Stimulated activated CD8-positive, alpha-beta memory T cell treated with anti-CD3 and anti-CD28 coated beads, Interleukin-7, amount 100 ng/mL, for 24 hours (primary cell): ENCODE measurements around the gene CDK18.

ENCODE experiments used
- DNase-seq: peaks from one replicate; pipeline ENCODE4 v3.0.0-alpha.2; 2020; ENCODE audit warnings: low read depth

Gene CDK18

DNA sequence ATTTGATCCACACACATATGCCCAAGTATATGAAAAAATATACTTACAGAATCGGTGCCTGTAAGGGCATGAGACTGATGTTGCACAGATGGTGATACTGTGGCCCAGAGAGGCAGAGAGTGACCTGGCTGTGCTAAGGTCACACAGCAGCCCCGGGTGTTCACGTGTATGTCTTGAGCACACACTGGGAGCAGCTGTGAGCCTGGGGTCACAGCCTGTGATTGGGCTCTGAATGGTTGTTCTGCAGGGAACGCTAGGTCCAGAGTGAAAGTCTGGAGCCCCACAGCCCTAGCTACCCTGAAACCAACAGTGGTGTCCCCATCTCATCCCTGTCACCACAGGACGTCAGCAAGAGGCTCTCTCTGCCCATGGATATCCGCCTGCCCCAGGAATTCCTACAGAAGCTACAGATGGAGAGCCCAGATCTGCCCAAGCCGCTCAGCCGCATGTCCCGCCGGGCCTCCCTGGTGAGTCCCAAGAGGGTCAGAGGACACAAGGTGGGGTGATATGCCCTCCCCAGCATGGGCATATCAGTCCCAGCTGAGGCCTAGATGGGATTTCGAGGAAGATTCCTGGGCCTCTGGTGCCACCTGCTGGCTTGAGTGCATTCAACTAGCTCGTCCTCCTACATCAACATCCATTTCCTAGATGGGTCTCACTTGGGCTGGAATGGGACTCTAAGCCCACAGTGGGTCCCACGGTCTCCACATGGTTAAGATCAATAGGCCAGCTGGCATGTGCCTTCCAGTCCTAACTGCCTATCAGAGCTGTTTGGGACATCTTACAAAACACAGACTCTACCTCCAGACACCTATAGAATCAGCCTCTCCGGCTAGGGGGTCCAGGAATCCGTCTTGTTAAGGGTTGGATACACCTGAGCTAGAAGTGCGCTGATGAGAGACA is 19.7 kb downstream of the CDK18 start:
- DNase-seq = peak; percentile 61

DNA sequence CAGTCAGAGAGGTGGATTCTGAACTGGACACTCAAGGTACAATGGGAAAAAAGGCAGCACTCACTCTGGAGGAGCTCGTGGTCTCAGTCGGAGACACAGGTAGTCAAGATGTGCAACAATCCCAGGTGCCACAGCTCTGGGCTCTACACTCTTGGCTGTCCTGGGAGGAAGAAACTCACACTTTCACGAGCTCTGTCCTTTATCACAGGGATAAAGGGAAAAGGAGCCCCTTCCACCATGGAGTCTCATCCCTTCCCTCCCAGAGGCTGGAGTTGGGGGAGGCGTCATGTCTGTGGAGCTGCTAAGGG is 20.3 kb downstream of the CDK18 start:
- DNase-seq = no peak

DNA sequence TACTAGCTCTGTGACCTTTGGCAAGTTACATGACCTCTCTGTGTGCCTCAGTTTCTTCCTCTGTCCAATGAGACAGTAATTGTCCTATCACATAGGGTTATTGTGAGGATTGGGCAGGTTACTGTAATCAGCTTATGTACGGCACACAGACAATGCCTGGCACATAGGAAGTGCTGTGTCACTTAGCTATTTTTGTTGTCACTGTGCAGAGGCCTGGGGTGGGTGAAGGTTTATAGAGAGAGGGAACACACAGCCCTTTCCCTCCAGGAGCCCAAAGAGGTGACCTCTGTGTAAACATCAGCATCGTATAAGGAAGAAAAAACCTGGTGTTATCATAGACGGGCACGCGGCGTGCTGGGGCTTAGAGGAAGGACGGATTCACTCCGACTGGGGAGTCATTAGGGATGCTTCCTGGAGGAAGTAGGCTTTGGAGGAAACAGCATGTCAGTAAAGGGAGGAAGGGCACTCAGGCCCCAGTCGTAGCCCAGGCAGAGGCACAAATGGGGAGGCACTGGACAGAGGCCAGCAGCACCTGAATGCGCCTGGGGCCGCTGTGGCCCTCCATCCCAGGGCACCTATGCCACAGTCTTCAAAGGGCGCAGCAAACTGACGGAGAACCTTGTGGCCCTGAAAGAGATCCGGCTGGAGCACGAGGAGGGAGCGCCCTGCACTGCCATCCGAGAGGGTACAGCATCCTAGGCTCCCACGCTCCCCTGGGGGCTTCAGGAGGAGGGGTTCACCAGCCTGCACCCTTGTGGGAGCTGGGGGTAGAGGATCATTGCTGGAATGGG is 21.2 kb downstream of the CDK18 start:
- DNase-seq = no peak

DNA sequence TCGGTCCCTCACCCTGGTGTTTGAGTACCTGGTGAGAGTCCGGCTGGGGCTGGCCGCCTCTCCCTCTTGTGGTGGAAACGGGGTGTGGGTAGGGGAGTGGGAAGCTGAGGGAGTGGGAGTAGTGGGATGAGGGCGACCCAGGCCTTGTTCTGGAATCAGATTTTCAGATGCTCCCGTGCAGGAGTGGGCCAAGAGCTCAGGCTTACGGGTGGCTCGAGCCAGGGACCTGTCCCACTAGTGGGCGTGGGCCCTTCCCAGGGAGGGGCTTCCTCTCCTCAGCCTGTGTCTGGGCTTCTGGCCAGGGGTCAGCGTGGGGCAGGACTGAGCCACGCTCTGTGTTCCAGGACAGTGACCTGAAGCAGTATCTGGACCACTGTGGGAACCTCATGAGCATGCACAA is 22.0 kb downstream of the CDK18 start:
- DNase-seq = no peak

DNA sequence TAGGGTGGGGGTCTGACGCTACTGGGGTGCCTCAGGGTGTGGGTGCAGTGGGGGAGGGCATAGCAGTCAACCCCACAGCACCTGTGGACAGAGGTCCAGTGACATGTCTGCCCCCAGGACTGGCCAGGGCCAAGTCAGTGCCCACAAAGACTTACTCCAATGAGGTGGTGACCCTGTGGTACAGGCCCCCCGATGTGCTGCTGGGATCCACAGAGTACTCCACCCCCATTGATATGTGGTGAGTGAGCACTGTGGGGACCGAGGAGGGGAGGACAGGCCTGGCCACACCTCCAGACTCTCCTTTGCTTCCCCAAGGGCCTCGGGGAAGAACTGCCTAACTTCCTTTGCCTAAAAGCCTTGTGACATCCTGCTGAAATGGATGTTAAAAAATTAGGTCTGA is 23.5 kb downstream of the CDK18 start:
- DNase-seq = no peak

DNA sequence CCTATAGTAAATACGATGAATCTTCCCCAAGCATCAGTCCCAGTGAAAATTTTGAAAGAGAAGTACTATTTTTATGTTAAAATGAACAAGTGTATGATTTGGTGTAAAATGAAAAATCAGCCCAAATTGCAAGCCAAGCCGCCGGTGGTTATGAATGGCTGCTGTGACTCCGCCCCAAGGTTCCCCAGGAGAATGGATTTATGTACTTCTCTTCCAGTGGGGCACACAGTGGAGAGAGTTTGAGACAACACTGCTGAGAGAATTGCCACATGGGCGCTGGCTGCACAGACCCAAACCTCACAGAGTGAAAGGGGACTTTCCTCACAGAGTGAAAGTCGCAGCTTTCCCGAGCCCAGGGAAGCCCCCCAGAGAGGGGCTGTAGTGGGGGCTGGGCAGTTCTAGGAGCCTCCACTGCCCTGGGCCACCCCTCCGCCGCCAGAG is 24.0 kb downstream of the CDK18 start:
- no peak for DNase-seq

DNA sequence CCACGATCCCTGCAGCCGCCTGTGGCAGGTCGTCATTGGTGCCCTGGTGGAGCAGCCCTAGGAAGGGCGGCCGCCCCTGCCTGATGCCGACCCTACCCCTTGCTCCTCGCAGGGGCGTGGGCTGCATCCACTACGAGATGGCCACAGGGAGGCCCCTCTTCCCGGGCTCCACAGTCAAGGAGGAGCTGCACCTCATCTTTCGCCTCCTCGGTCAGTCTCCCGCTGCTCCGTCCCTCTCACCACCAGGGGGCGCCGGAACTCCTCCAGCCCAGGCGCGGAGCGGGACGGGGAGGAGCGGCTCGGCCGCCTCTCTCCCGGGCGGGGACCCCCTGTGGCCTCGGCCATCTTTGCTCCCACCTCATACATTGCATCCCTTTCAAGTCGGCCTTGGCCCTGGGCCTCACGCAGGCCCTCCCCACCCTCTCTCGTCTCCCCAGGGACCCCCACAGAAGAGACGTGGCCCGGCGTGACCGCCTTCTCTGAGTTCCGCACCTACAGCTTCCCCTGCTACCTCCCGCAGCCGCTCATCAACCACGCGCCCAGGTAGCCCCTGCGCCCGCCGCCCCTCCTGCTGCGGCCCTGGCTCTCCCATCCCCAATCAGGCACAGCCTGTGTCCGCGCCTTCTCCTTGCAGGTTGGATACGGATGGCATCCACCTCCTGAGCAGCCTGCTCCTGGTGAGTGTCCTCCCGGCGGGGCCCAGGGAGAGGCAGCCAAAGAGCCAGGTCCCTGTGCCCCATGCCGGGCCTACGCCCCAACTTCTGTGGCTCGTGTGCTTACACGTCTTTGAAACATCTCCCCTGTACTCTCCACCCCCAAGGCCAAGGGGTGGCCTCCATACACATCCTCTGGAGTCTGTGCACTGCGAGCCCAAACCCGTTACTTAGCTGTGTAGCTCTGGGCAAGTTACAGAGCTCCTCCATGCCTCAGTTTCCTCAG is 24.7 kb downstream of the CDK18 start:
- DNase-seq = peak; percentile 83

DNA sequence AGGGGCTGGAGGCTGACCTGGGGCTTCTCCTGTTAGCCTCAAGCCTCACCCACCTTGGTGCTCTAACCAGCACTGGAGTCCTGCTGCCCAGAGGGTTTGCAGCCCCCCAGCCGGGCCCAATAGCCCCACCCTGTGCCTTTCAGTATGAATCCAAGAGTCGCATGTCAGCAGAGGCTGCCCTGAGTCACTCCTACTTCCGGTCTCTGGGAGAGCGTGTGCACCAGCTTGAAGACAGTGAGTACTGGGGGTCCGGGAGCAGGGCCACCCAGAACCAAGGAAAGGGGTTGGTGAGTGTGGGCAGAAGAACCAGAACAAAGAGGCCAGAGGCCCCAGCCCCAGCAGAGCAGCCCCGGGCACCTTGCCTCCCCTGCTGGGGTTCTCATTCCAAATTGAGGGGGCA is 25.6 kb downstream of the CDK18 start:
- DNase-seq = no peak

DNA sequence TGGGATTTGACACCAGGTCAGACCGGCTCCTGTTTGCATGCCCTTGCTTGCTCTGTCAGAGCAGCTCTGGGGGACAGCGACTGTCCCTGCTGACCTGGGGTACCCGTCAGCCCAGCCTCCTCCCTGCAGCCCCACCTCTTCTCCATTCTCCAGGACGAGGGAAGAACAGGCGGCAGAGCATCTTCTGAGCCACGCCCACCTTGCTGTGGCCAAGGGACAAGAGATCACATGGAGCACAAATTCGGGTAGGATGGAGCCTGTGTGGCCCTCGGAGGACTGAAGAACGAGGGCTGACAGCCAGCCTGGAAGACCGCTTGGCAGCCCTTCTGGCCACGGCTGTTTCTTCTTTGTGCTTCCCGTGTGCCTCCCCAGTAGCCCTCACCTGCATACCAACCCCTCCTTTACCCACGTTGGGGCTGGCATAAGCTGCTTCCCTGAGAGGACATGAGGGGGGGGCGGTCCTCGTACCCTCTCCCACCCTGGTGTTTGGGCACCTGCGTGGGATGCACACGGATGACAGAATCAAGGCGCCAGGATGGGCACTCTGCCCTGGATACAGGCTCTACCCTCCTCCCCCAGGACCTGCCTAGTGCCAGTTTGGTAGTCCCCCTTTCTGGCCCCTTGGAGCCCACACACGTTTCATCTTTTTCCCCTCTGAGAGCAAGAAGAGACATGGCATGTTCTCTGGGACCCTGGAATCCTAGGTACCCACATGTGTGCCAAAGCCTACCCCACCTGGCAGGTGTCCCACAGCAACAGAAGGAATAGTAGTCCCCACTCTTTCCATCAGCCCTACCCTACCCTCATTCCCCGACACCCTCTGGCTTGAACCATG is 26.9 kb downstream of the CDK18 start:
- no peak for DNase-seq

DNA sequence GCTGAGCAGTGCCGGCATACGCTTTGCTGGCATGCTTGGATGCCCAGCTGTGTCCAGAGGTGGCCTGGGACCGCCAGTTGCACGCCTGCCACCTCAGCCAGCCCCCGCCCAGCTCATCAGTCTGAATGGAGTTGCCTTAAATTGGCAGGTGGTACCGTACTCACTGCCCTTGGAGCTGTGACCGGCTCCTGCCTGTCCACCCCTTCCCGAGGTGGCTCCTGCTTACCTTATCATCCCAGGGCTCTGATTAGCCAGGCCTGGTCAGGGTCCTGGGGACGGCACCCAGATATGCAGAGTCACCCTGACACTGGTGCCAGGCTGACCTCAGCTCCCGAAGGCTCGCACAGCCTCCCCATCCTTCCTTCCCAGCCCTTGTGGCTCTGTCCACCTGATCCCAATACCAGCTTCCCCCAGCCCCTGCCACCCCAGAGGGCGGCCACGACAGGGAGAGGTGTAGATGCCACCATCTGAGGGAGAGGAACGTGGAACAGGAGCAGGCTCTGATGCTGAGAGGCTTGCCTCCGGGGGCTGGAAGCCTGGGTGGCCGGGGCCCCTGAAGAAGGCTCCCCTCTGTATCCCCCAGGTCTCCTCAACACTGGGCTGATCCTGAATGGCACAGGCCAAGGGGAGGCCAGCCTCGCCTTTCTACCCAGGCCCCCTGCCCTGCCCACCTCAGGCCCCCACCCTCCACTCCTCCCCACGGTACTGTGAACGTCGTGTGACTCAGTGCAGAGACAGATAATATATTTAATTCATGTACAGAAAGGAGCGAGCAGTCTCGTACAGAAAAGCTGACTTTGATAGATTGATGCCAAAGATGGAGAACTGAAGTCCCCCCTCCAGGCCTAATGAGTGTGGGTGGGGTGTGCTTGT is 27.8 kb downstream of the CDK18 start:
- no peak for DNase-seq

DNA sequence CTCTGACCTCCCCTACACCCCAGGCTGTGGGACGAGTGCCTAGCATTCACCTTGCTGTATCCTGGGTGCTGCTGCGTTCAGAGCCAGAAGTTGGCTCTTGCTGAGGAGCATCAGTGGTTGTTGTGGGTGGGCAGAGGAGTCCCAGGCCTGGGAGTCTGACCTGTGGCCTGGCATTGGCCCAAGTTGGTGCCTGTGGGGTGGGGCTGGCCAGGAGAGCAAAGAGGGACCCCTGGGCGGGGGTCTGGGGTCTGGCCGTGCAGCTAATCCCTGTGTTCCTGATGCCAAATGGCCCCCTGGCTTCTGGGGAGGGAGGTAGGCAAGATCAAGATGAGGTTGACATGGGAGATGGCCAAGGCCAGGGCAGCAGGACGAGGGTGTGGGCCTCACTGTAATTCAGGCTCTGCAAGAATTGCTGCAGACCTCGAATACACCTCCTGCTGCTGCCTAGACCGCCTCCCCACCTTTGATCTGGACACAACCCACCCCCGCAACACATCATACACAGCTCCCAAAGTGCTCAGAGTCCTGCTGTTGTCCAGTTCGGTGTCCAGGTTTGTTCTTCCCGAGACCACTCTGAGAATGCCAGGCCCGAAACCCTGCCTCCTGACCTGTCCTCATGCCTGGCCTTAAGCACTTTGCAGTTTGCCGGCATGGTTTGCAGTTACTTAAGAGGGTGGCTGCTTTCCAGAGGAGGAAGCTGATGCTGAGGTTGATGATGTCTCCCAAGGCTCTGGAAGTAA is 28.7 kb downstream of the CDK18 start:
- no peak for DNase-seq

DNA sequence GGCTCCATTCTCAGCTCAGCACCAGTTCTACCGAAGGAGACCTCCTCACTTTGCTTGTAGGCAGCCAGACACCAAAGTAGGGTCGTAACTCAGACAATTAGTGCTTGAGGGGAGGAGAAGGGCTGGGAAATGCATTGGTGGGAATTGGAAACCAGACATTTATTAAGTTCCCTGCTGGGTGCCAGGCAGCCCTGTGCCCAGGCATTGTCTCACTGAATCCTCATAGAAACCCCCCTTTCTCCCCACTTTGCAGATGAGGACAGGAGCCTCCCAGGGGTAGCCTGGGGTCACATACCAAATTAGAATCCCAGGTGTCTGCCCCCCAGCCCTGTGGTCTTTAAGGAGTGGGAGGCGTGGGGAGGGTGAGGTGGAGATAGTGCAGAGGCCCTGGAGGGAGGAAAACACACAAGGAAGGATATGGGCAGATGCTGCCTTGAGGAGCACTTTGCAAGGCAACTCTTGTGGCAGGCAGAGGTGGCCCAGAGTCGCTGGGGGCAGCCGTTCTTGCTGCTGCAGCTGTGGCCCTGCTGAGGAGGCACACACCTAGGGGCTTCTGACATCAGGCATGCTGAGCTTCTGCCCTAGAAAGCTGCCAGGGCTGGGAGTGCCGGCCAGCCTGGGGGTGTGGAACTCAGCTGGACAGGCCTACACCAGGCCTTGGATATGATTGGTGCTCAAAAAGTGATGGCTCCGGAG is 29.4 kb downstream of the CDK18 start:
- DNase-seq = no peak

DNA sequence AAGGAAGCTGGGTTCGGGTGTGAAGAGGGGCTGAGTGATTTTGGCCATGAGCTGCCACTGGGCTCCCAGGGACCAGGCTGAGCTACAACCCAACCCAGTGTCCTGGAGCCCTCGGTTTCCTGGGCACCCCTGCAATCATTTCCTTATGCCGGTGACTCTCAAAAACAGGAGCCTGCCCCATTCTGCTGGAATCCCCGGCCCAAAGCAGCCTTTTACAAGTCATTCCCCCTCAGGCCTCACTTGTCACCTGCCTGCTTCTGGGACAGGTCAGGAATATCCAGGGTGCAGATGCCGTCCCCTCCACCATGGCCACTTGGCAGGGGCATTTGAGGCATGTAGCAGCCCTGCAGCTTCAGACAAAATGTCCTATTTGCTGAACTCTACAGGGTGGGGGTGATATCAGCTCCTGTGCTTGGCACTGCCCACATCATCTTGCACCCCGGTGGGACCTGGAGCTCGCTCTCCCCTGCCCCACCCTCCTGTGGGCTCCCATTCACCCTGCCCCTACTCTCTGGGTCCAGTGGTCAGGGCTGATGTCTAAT is 30.0 kb downstream of the CDK18 start:
- no peak for DNase-seq

DNA sequence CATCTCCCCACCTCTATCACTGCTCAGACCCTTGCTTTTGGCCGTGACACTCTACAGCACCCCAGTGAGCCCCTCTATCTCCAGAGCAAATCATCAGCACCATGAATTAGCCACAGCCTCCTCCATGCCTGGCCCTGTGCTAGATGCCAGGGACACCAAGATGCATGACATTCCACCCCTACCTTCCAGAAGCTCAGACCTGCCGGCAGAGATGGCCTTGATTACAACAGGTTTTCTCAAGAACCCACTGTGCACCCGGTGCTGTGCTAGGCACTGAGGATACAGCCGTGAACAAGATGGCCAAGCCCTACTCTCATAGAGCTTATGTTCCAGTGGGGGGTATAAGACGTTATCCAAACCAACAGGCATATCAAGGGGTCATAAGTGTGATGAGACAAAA is 30.6 kb downstream of the CDK18 start:
- DNase-seq = no peak

DNA sequence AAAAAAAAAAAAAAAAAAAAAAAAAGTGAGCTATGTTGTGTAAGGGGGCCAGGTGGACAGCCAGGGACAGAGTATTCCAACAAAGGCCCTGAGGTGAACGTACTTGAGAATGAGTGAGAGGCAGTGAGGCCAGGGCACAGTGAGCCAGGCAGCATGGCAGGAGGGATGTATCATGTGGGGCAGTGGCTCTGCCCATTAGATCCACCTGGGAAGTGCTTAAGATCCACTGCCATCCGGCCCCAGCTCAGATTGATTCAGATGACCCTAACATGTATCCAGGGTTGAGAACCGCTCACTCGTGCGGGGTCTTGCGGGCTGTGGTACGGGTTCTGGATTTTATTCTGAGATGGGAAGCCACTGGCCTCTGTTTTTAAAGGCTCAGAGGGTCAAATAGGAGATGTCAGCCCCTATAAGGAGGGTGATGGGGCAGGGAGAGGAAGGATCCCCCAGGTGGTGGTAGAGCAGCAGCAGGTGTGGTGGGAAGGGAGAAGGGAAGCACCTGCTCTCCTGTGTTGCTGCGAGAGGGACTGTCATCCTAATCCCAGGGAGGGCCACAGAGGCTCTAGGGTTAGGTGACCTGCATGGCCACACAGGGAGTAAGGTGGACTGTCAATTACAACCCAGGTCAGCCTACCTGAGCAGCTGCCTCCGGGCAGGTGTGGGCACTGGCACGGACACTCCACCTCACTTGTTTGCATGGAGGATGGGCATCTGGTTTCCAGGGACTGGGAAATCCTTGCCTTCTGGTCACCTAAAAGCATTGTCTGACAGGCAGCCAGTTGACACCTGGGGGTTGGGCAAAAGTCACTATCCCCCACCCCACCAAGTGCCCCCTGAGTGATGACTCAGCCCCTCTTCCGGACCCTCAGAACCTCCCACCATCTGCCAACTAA is 31.6 kb downstream of the CDK18 start:
- no peak for DNase-seq

DNA sequence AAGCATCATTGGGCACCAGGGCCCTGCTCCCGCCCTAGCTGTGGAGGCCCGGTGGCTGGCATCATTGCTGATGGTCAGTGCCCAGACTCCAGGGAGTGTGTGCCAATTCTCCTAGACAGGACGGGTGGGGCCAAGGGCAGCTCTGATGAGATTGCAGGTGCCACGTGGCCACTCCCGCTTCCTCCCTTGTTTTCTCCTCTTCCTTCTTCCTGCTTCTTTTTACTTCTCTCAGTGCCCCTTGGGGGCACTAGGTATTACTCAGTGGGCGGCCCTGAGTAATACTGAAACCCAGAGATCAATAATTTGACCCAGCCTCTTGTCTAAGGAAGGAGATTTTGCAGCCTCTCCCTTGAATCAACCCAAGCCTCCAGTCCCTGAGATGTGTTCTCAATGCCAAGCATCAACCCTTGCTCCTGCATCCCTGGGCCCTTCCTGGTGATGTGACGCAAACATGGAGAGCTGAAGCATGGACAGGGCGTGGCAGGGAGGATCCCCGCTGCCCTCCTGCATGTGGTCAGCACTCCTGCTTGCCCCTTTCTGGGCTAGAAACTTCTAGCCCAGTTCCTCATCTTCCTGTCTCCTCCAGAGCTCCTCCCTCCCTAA is 32.4 kb downstream of the CDK18 start:
- DNase-seq = no peak

DNA sequence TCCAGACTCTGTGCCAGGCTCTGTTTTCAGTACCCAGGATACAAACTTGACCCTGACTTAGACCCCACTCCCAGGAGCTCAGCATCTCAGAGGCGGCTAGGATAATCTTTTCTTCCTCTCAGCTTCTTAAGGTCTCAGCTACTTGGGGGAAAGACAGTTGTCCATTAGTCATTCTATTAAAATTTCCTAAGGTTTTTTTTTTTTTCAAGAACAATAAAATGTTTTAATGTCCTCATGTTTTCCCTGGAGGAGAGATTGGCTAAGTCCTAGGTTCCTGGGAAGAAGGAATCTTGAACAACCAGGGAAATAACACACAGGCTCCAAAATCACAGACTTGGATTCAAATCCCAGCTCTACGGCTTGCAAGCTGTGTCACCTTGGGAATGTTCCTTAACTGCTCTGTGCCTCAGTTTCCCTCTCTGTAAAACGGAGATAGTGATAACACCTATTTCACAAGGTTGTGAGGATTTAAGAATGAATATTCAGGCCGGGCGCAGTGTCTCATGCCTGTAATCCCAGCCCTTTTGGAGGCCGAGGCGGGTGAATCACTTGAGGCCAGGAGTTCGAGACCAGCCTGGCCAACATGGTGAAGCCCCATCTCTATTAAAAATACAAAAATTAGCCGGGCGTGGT is 33.0 kb downstream of the CDK18 start:
- no peak for DNase-seq
